GM18868 (cell line): ENCODE data around the gene PSTPIP2.
A peak's percentile ranks its signal among the peaks of the same experiment; 100 is the strongest.
"Not testable (repeated sequence)": the region's sequence is repeated elsewhere in the genome, so short reads cannot be mapped to it uniquely, and the experiment has no call there.

Experiments
- ATAC-seq: cut with Tn5 transposase; IDR thresholded peaks from one replicate; pipeline ENCODE4 v1.9.1; 2021; ENCODE audit warnings: mild to moderate bottlenecking, moderate library complexity; ENCODE audit not compliant: unreplicated experiment

Gene PSTPIP2

GRCh38 chr18:46071653-46072375 is at the start of gene PSTPIP2:
TSS of gene PSTPIP2 (minus strand) at chr18:46072260. CDS start at chr18:46072188, 72 bp downstream.
- ATAC-seq: peak; percentile 71

GRCh38 chr18:46113751-46114150 is 41.7 kb upstream of the PSTPIP2 start:
- no peak for ATAC-seq

- ATAC-seq: no peak
Measured at GRCh38 chr18:46110406-46110805, 38.3 kb upstream of the PSTPIP2 start.

GRCh38 chr18:46109386-46109785 is 37.3 kb upstream of the PSTPIP2 start:
- ATAC-seq: no peak

- peak; percentile 95 for ATAC-seq
Measured at GRCh38 chr18:46104128-46104911, 32.3 kb upstream of the PSTPIP2 start, which contains the start of gene HAUS1. TSS of gene HAUS1 (plus strand) at chr18:46104385. CDS start at chr18:46104412, 27 bp downstream.

- ATAC-seq: no peak
Measured at GRCh38 chr18:46099463-46099862, 27.4 kb upstream of the PSTPIP2 start.

GRCh38 chr18:46098616-46098933 is 26.5 kb upstream of the PSTPIP2 start:
- no peak for ATAC-seq

GRCh38 chr18:46097801-46098615 is 25.9 kb upstream of the PSTPIP2 start, which contains the start of gene ATP5F1A:
TSS of gene ATP5F1A (minus strand) at chr18:46098296. CDS start at chr18:46098231, 65 bp downstream.
- peak; percentile 82 for ATAC-seq

GRCh38 chr18:46097431-46097800 is 25.4 kb upstream of the PSTPIP2 start:
- peak; percentile 13 for ATAC-seq

- ATAC-seq: no peak
Measured at GRCh38 chr18:46096651-46097300, 24.7 kb upstream of the PSTPIP2 start.

- no peak for ATAC-seq
Measured at GRCh38 chr18:46095532-46095931, 23.5 kb upstream of the PSTPIP2 start.

- ATAC-seq: not testable (repeated sequence)
Measured at GRCh38 chr18:46088501-46088900, 16.4 kb upstream of the PSTPIP2 start.

GRCh38 chr18:46084431-46084830 is 12.4 kb upstream of the PSTPIP2 start:
- ATAC-seq: no peak

- ATAC-seq: no peak
Measured at GRCh38 chr18:46080156-46080555, 8.1 kb upstream of the PSTPIP2 start.

GRCh38 chr18:46079336-46079735 is 7.3 kb upstream of the PSTPIP2 start:
- ATAC-seq: no peak

- no peak for ATAC-seq
Measured at GRCh38 chr18:46073474-46074331, 1.6 kb upstream of the PSTPIP2 start.

- no peak for ATAC-seq
Measured at GRCh38 chr18:46072959-46073358, 899 bp upstream of the PSTPIP2 start.

- ATAC-seq: no peak
Measured at GRCh38 chr18:46072376-46072867, 362 bp upstream of the PSTPIP2 start.

- peak; percentile 35 for ATAC-seq
Measured at GRCh38 chr18:46070815-46071652, 1.0 kb downstream of the PSTPIP2 start.
